GM04503 (cell line): Measurements from ENCODE around the gene LDAH.
A peak's percentile ranks its signal among the peaks of the same experiment; 100 is the strongest.
"Not testable (repeated sequence)": the region's sequence is repeated elsewhere in the genome, so short reads cannot be mapped to it uniquely, and the experiment has no call there.

ENCODE experiments used
- DNase-seq: peaks from one replicate; pipeline ENCODE4 v3.0.0-alpha.2; 2012; ENCODE audit warnings: low read depth

LDAH gene

GRCh38 chr2:20722592-20723240 is 100.2 kb downstream of the LDAH start:
- DNase-seq, result no peak

DNA sequence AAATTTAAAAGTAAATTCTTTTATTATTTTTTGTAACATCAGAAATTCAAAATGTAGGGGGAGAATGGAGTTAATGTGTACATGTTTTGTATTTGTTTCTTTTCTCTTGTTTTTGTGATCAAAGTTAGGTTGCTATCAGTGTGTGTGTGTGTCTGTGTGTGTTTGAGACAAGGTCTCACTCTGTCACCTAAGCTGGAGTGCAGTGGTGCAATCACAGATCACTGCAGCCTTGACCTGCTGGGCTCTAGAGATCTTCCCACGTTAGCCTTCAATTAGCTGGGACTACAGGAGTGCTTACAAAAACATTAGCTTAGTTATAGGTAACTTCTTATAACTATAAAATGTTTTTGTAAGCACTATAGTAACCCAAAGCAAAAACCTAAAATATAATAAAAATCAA is 105.3 kb downstream of the LDAH start:
- no peak for DNase-seq

GRCh38 chr2:20716164-20716563 is 106.7 kb downstream of the LDAH start:
- DNase-seq, result not testable (repeated sequence)

GRCh38 chr2:20714412-20714811 is 108.5 kb downstream of the LDAH start:
- not testable (repeated sequence) for DNase-seq

GRCh38 chr2:20713585-20713984 is 109.3 kb downstream of the LDAH start:
- not testable (repeated sequence) for DNase-seq

DNA sequence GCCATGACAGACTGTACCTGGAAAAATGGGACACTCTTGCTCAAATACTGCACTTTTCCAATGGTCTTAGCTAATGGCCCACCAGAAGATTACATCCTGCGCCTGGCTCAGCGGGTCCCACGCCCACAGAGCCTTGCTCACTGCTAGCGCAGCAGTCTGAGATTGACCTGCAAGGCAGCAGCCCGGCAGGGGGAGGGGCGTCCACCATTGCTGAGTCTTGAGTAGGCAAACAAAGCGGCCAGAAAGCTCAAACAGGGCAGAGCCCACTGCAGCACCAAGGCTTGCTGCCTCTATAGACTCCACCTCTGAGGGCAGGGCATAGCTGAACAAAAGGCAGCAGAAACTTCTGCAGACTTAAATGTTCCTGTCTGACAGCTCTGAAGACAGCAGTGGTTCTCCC is 111.3 kb downstream of the LDAH start:
- not testable (repeated sequence) for DNase-seq

DNA sequence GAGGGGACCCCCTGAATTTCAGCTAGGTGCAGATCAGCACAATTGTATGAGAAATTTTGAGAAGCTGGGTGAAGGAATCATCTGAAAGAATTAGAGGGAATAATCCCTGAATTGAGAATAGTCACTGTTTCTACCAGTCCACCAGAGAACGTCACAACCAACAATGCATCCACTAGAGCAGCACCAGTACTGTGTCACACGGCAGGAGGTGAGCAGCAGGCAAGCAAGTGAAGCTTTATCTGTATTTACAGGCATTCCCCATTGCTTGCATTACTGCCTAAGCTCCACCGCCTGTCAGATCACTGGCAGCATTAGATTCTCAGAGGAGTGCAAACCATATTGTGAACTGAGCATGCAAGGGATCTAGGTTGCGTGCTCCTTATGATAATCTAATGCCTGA is 115.3 kb downstream of the LDAH start:
- DNase-seq, result no peak

DNA sequence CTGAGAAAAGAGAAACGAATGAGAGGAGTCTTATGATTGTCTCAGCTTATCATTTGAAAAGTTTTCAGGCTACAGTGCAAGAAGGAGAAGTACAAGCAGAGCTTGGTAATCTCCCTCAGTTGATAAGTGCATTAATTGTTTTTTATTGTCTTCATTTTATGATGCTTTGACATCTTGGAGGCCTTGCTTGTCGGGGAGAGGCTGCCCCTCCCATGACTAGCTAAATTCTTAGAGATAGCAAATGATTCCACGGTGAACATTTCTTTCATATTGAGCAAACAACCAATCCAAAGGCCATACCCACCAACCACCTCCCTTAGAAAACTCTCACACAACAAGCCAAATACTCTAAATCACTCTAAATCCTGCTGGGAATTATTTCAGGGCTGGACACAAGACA is 116.1 kb downstream of the LDAH start:
- no peak for DNase-seq

- no peak for DNase-seq
Observed at GRCh38 chr2:20706217-20706616, 116.7 kb downstream of the LDAH start.

- peak; percentile 32 for DNase-seq
Observed at GRCh38 chr2:20704886-20705285, 118.0 kb downstream of the LDAH start.

GRCh38 chr2:20702563-20702962 is 120.3 kb downstream of the LDAH start:
- DNase-seq, result no peak

DNA sequence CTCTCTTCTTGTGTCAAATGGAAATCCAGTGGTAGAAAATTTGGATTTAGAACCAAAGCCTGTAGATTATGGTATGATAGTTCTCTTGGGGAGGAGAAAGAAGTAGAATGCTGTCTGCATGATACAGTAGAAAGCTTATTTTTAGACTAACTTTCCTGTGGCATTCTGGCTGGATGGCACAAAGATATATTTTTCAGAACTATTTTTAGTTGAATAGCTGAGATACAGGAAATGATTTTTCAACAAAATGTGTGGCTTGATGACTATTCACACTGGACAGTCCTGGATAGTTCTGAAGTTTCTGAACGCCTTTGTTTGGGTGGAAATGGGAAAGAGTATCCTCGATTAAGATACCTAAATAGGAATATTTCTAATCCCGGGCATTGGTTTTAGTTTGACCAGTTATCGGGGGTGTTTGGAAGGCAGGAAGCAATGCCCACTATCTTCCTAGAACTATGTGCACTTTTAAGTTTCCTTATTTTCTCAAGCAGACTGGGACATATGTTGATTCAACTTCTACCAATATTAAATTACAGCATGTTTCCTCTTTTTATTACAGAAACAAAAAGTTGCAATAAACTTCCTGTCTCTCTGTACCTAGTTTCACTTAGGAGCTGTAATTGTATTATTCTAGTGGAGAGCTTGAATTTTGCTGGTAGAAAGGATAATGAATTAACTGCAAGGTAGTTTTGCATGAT is 123.8 kb downstream of the LDAH start:
- no peak for DNase-seq

DNA sequence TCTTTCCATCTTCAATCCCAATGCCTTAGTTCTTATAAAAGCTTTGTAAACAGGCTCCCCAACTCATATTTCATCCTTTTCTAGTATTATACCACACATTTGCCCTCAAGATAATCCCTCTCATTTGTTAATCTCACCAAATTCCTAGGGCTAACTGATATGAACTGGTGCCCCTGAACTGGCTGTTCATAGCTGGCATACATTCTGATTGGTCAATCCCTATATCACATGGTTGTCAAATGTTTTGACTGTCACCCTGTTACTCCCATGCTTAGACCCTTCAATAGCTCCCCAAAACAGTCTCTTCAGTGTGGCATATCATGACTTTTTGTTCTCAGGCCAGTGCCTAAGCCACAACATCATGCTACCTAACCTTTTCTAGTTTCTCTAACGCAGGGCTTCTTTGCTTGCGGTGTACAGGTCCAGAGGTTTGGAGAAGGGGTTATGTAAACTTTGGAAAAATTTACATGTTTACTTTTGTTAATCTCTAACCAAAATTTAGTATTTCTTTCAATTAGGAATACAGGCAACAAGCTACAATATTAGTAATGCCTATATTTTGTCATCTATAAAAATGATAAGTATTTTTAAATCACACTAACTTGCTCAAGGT is 125.5 kb downstream of the LDAH start:
- no peak for DNase-seq

- no peak for DNase-seq
Observed at GRCh38 chr2:20696366-20696765, 126.5 kb downstream of the LDAH start.

- DNase-seq, result no peak
Observed at GRCh38 chr2:20693317-20693716, 129.6 kb downstream of the LDAH start.

DNA sequence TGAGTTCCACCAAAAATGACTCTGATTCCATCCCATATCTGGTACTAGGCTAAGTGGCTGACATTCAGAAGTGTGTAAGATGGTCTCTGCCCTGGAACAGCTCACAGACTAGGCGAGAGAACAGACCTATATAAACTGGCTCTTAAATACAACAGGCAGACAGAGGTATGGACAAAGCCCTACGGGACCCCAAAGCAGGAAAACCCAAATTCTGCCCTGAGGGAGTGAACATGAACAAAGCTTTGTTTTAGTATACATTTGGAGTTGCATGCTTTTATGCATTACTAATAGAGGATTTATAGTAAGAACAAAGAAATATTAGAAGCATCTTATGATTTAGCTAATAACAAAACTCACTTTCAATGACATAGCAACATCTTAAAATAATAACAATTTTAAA is 130.8 kb downstream of the LDAH start:
- DNase-seq, result no peak

DNA sequence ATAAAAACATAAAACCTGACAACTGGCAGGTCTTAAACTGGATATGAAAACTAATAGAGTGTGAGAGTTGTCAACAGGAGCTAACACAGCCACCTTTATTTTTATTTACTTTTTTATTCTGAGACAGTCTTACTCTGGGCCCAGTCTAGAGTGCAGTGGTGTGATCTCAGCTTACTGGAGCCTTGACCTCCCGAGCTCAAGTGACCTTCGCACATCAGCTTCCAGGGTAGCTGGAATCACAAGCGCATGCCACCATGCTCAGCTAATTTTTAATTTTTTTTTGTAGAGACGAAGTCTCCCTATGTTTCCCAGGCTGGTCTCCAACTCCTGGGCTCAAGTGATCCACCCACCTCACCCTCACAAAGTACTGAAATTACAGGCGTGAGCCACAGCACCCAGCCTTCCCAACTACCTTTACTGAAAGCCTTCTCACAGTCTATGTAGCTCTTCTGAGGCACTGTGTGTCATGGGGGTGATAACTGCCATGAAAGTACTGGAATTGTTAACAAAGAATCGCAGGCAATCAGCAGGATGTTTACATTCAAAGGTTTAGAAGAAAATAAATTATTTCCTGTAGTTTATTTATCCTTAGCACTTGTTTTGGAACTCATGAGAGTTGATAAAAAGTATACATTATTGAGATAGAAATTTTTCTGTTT is 131.7 kb downstream of the LDAH start:
- no peak for DNase-seq

- no peak for DNase-seq
Observed at GRCh38 chr2:20689428-20690264, 133.3 kb downstream of the LDAH start.

- no peak for DNase-seq
Observed at GRCh38 chr2:20687260-20687832, 135.6 kb downstream of the LDAH start.

- no peak for DNase-seq
Observed at GRCh38 chr2:20684581-20685063, 138.3 kb downstream of the LDAH start.

DNA sequence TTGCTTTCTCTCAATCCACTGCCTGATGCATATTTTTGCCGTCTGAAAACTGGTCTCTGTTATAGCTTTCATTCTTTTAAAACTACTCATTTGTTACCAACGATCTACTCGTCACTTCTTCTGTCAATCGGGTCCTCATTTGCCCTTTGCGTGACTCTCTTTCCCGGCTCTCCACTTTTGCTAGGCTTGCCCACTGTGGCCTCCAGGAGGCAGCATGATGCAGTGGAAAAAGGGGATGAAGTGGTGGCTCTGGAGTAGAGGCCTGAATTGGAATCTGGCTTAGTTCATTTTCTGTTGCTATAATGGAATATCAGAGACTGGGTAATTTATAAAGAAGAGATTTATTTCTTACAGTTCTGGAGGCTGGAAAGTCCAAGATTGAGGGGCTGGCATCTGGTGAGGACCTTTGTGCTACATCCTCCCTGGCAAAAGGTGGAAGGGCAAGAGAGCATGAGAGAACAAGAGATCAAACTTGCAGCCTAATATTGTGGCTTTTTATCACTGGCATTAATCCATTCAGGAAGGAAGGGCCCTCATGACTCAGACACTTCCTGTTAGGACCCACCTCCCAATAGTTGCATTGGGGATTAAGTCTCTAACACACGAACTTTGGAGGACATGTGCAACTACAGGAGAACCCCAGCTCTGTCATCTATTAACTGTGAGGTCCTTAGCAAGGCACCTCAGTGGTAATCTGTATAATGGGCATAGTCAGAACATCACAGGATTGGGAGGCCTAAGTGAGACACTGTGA is 140.6 kb downstream of the LDAH start:
- no peak for DNase-seq
